A549 (cell line): Measurements from ENCODE around the gene FBRSL1. TPM values are rescaled to one million over a fixed set of nuclear protein-coding genes. Genes with fewer than 3 reads are reported as not detected.

Experiments used
- ATAC-seq, 2 experiments: fragments of 200-7000 bp in 1 of 2; fragments of >200 bp in 1 of 2; cut with Nextera tagmentation in 1 of 2; cut with Tn5 transposase in 1 of 2; 3 replicates each; pipeline versions ENCODE4 v1.8.0 to v1.9.1; 2018 to 2020; ENCODE audit warnings: mild to moderate bottlenecking in 1 of 2, moderate library complexity in 1 of 2
- CTCF ChIA-PET: fragments of 300-600 bp; sonication (Branson Sonifier 250); formaldehyde crosslinking; extraction: SDS; loops from one replicate; lab custom pipeline; 2021; ENCODE audit warnings: antibody characterized with exemption, inconsistent platforms; lab: Yijun Ruan, JAX
- POLR2A ChIA-PET: fragments of 350-600 bp; formaldehyde crosslinking; extraction: SDS; loops from one replicate; lab custom pipeline; 2021; ENCODE audit warnings: antibody characterized with exemption, inconsistent platforms; lab: Yijun Ruan, JAX
- DNase-seq, 2 experiments: peaks; one replicate each; pipeline versions ENCODE4 v3.0.0 to v3.0.0-alpha.2; 2011 to 2016; ENCODE audit warnings: low read depth in 1 of 2, low spot score in 1 of 2
- FAIRE-seq: peaks from 2 replicates; lab custom pipeline; 2011; peaks lifted over from hg19 to GRCh38; lab: Jason Lieb, UNC
- H3K27ac ChIP-seq, 2 experiments: fragments of >200 bp; sonication (Bioruptor Twin); formaldehyde crosslinking; 3 replicates each; pipeline ENCODE4 v1.5.1; 2016 to 2017
- H3K4me1 ChIP-seq: fragments of >200 bp; sonication (Bioruptor Twin); formaldehyde crosslinking; 3 replicates; pipeline ENCODE4 v1.6.1; 2016
- H3K4me2 ChIP-seq: fragments of >200 bp; sonication (Bioruptor Twin); formaldehyde crosslinking; 3 replicates; pipeline ENCODE4 v1.6.1; 2016
- H3K4me3 ChIP-seq: fragments of >200 bp; sonication (Bioruptor Twin); formaldehyde crosslinking; 3 replicates; pipeline ENCODE4 v1.5.1; 2016
- H3K9me3 ChIP-seq: fragments of >200 bp; sonication (Bioruptor Twin); formaldehyde crosslinking; 3 replicates; pipeline ENCODE4 v1.6.1; 2016
- BCL3 ChIP-seq: fragments of >200 bp; sonication (Bioruptor Twin); formaldehyde crosslinking; IDR thresholded peaks from 3 replicates; pipeline ENCODE4 v1.6.1; 2016
- CBX2 ChIP-seq: fragments of 200-600 bp; sonication (generic); IDR thresholded peaks from 2 replicates; pipeline ENCODE4 v1.6.1; 2016; ENCODE audit warnings: low read depth, mild to moderate bottlenecking, borderline replicate concordance
- CEBPB ChIP-seq, 2 experiments: fragments of >200 bp in 1 of 2; sonication (Bioruptor Twin) in 1 of 2; formaldehyde crosslinking in 1 of 2; IDR thresholded peaks; 2 replicates each; pipeline ENCODE4 v1.6.1; 2012 to 2016
- CHD4 ChIP-seq: fragments of 200-600 bp; sonication (generic); IDR thresholded peaks from 2 replicates; pipeline ENCODE4 v1.6.1; 2016; ENCODE audit warnings: antibody characterized with exemption, mild to moderate bottlenecking, borderline replicate concordance
- E2F6 ChIP-seq: IDR thresholded peaks from 2 replicates; pipeline ENCODE4 v1.6.1; 2012; ENCODE audit warnings: low read depth, borderline replicate concordance
- ELK1 ChIP-seq: fragments of 150-350 bp; IDR thresholded peaks from 2 replicates; pipeline ENCODE4 v1.6.1; 2014; ENCODE audit warnings: low read depth, mild to moderate bottlenecking, low read length
- EP300 ChIP-seq, 2 experiments: fragments of >200 bp; sonication (Bioruptor Twin); formaldehyde crosslinking; IDR thresholded peaks; 2 replicates in 1 of 2; 3 replicates in 1 of 2; pipeline ENCODE4 v1.6.1; 2016 to 2017
- ESRRA ChIP-seq: fragments of 150-350 bp; IDR thresholded peaks from 2 replicates; pipeline ENCODE4 v1.6.1; 2014; ENCODE audit warnings: mild to moderate bottlenecking, low read length, borderline replicate concordance
- FOXS1 ChIP-seq: fragments of 250-450 bp; sonication (Bioruptor Pico); IDR thresholded peaks from 2 replicates; pipeline ENCODE4 v1.5.0; 2020; ENCODE audit warnings: mild to moderate bottlenecking, moderate library complexity
- GATA3 ChIP-seq: IDR thresholded peaks from 2 replicates; pipeline ENCODE4 v1.6.1; 2012; ENCODE audit warnings: borderline replicate concordance
- HDAC2 ChIP-seq: fragments of 200-600 bp; sonication (generic); IDR thresholded peaks from 2 replicates; pipeline ENCODE4 v1.6.1; 2016
- HES2 ChIP-seq: fragments of >200 bp; sonication (Bioruptor Twin); formaldehyde crosslinking; IDR thresholded peaks from 2 replicates; pipeline ENCODE4 v1.6.1; 2016
- JUNB ChIP-seq: fragments of >200 bp; sonication (Bioruptor Twin); formaldehyde crosslinking; IDR thresholded peaks from 2 replicates; pipeline ENCODE4 v1.6.1; 2016
- MAX ChIP-seq: IDR thresholded peaks from 2 replicates; pipeline ENCODE4 v1.6.1; 2012
- MAZ ChIP-seq: fragments of 150-350 bp; IDR thresholded peaks from 2 replicates; pipeline ENCODE4 v1.6.1; 2014; ENCODE audit warnings: antibody characterized with exemption, low read depth, low read length, borderline replicate concordance
- MYC ChIP-seq: IDR thresholded peaks from 2 replicates; pipeline ENCODE4 v1.6.1; 2012; ENCODE audit warnings: mild to moderate bottlenecking, inconsistent platforms, low read length, improper control_type of control experiment, borderline replicate concordance
- POLR2A ChIP-seq: IDR thresholded peaks from 2 replicates; pipeline ENCODE4 v1.6.1; 2012; ENCODE audit warnings: mild to moderate bottlenecking, low read length
- RAD21 ChIP-seq, 2 experiments: fragments of >200 bp in 1 of 2; sonication (Bioruptor Twin) in 1 of 2; formaldehyde crosslinking in 1 of 2; IDR thresholded peaks in 1 of 2; conservative IDR thresholded peaks in 1 of 2; 2 replicates in 1 of 2; 3 replicates in 1 of 2; pipeline ENCODE4 v1.6.1; 2012 to 2018; ENCODE audit warnings: inconsistent platforms in 1 of 2
- RARB ChIP-seq: fragments of 250-450 bp; sonication (Bioruptor Pico); IDR thresholded peaks from 2 replicates; pipeline ENCODE4 v1.8.0; 2021; ENCODE audit warnings: mild to moderate bottlenecking, moderate library complexity
- ZC3H11A ChIP-seq: fragments of 450-650 bp; IDR thresholded peaks from 2 replicates; pipeline ENCODE4 v1.6.1; 2014; ENCODE audit warnings: antibody characterized with exemption, mild to moderate bottlenecking
- ZNF302 ChIP-seq: fragments of 250-450 bp; sonication (Bioruptor Pico); IDR thresholded peaks from 2 replicates; pipeline ENCODE4 v1.9.0; 2021; ENCODE audit warnings: inconsistent platforms, mild to moderate bottlenecking, moderate library complexity
- ZSCAN20 ChIP-seq: fragments of 250-450 bp; sonication (Bioruptor Pico); IDR thresholded peaks from 2 replicates; pipeline ENCODE4 v1.8.0; 2022; ENCODE audit warnings: mild to moderate bottlenecking, moderate library complexity
- WGBS: methylation state at CpG from one replicate; pipeline ENCODE4 v1.1.6; 2017; ENCODE audit errors: missing lambda C conversion rate; 5-methylcytosine and 5-hydroxymethylcytosine counted together
- polyA plus RNA-seq, 4 experiments: library from polyadenylated mRNA; depleted of rRNA in 3 of 4; stranded (reverse); fragments of >200 nt; fragmentation: RNase III in 1 of 4; extraction: RNeasy Plus Mini Kit Qiagen cat#74134 plus additional on column Dnase treatment in 1 of 4; gene quantifications; 2 replicates in 3 of 4; 3 replicates in 1 of 4; pipeline ENCODE4 v1.2.3, GENCODE V29; 2011 to 2017

The FBRSL1 gene
- polyA plus RNA-seq, 2 of the 4 experiments (the other 2 are of a cell fraction): 3.0 to 32.8 TPM

- TF ChIP-seq ELK1: no peak
- TF ChIP-seq BCL3: no peak
- TF ChIP-seq RARB: no peak
- TF ChIP-seq E2F6: no peak
- no peak for TF ChIP-seq CEBPB (IDR thresholded peaks at IDR 0.05)
- TF ChIP-seq FOXS1 (CRISPR knock-in tag): no peak
- TF ChIP-seq MYC: no peak
- no peak for TF ChIP-seq ESRRA
- TF ChIP-seq ZC3H11A: no peak
- no peak for TF ChIP-seq MAX
- H3K27ac ChIP-seq: no peak overlapping the region
- H3K4me2 ChIP-seq: no peak overlapping the region
- H3K4me1 ChIP-seq: no peaks in the 10 kb centered on the region
- H3K9me3 ChIP-seq: peaks cover 4% of the 10 kb centered on the region; the same call in 1 of the 3 replicates
- POLR2A ChIA-PET: no interaction called here
- H3K4me3 ChIP-seq: no peak overlapping the region
- DNase-seq (no peak), FAIRE-seq (no peak), ATAC-seq (peak in 1 of 2 experiments; percentile 21; a peak in 1 of 6 replicates)
- CTCF ChIA-PET: interaction anchor here (0.7 to 1.2 kb wide), 2 partner anchors 65 to 190 kb away, joined by 3 to 4 read pairs; no protein-coding TSS in a partner anchor
- 72% methylated on average over 28 of the region's 28 CpGs for WGBS
These were observed 30.9 kb upstream of the FBRSL1 start for GRCh38 chr12:132458846-132459641.

- ChIA-PET CTCF (interaction anchor here (0.8 to 2.6 kb wide), 3 partner anchors 18 to 235 kb away, joined by 4 to 14 read pairs (median 4); no protein-coding TSS in a partner anchor), POLR2A (no interaction called here)
- no peak for FAIRE-seq
- no peak for TF ChIP-seq GATA3
- peak in 1 of 2 experiments; percentile 56; a peak in 1 of 5 replicates for TF ChIP-seq RAD21 (conservative IDR thresholded peaks at IDR 0.05 in 1 of 2, IDR thresholded peaks at IDR 0.05 in 1 of 2)
- Histone ChIP-seq H3K9me3 (peaks cover 4% of the 10 kb centered on the region; the same call in 1 of the 3 replicates), H3K4me3 (no peak overlapping the region), H3K4me1 (no peaks in the 10 kb centered on the region), H3K27ac (no peak overlapping the region), H3K4me2 (no peak overlapping the region)
- ATAC-seq: peak in 1 of 2 experiments; percentile 58; a peak in 3 of 6 replicates
- DNase-seq: peak in 1 of 2 experiments; percentile 58
- WGBS: 45% methylated on average over 13 of the region's 13 CpGs
These were observed 29.4 kb upstream of the FBRSL1 start for GRCh38 chr12:132460571-132460970.

- TF ChIP-seq MAZ (no peak), POLR2A (no peak)
- no peak overlapping the region for H3K27ac ChIP-seq
- DNase-seq (no peak), FAIRE-seq (no peak), ATAC-seq (no peak; a peak in 1 of 6 replicates)
- POLR2A ChIA-PET: no interaction called here
- H3K4me3 ChIP-seq: no peak overlapping the region
- WGBS: 42% methylated on average over 10 of the region's 10 CpGs
- H3K4me1 ChIP-seq: no peaks in the 10 kb centered on the region
- no peak overlapping the region for H3K4me2 ChIP-seq
- H3K9me3 ChIP-seq: peaks cover 4% of the 10 kb centered on the region; the same call in 1 of the 3 replicates
- CTCF ChIA-PET: interaction anchor here (0.8 to 2.6 kb wide), 5 partner anchors 11 to 234 kb away, joined by 3 to 14 read pairs (median 4); no protein-coding TSS in a partner anchor
These were observed 28.4 kb upstream of the FBRSL1 start for GRCh38 chr12:132461526-132461925.

- Histone ChIP-seq H3K9me3 (peaks cover 4% of the 10 kb centered on the region; the same call in 1 of the 3 replicates), H3K27ac (no peak overlapping the region), H3K4me1 (no peaks in the 10 kb centered on the region), H3K4me3 (no peak overlapping the region), H3K4me2 (no peak overlapping the region)
- ChIA-PET CTCF (interaction anchor here (0.8 to 2.6 kb wide), 4 partner anchors 13 to 61 kb away, joined by 3 to 14 read pairs (median 4); no protein-coding TSS in a partner anchor), POLR2A (no interaction called here)
- no peak for ATAC-seq
- no peak for TF ChIP-seq CHD4
- no peak for TF ChIP-seq HDAC2
- no peak for TF ChIP-seq POLR2A
- TF ChIP-seq JUNB: no peak
- no peak for TF ChIP-seq E2F6
- no peak for TF ChIP-seq ZNF302 (CRISPR knock-in tag)
- TF ChIP-seq GATA3: no peak
- no peak for TF ChIP-seq EP300 (IDR thresholded peaks at IDR 0.05)
- TF ChIP-seq CBX2: no peak
- no peak for TF ChIP-seq HES2
- TF ChIP-seq ZSCAN20 (CRISPR knock-in tag): no peak
- 77% methylated on average over 5 of the region's 5 CpGs for WGBS
- FAIRE-seq: no peak
- no peak for DNase-seq
These were observed 27.2 kb upstream of the FBRSL1 start for GRCh38 chr12:132462788-132463187.
